HepG2 (cell line): ENCODE results near the gene DPAGT1. TPM values are rescaled to one million over a fixed set of nuclear protein-coding genes. Genes with fewer than 3 reads are reported as not detected.

ENCODE experiments used
- ARID2 ChIP-seq: sonication (generic); formaldehyde crosslinking; IDR thresholded peaks from 2 replicates; pipeline ENCODE4 v1.8.1; 2022; ENCODE audit warnings: mild to moderate bottlenecking, missing genetic modification reagents, borderline replicate concordance
- CREB1 ChIP-seq, 2 experiments: fragments of 450-650 bp in 1 of 2; IDR thresholded peaks; 2 replicates each; pipeline ENCODE4 v1.6.1; 2016 to 2017; ENCODE audit warnings: control low read depth in 1 of 2, mild to moderate bottlenecking in 1 of 2, missing compliant biosample characterization in 1 of 2, missing genetic modification characterization in 1 of 2
- GTF2F1 ChIP-seq: fragments of 150-350 bp; IDR thresholded peaks from 2 replicates; pipeline ENCODE4 v1.6.1; 2014; ENCODE audit warnings: low read length
- GTF3A ChIP-seq: sonication (generic); formaldehyde crosslinking; conservative IDR thresholded peaks from 2 replicates; pipeline ENCODE4 v1.4.0; 2020; ENCODE audit warnings: mild to moderate bottlenecking, missing genetic modification reagents
- HOXA7 ChIP-seq: sonication (generic); formaldehyde crosslinking; IDR thresholded peaks from 2 replicates; pipeline ENCODE4 v1.8.1; 2022; ENCODE audit warnings: mild to moderate bottlenecking, missing genetic modification reagents, moderate library complexity
- KLF15 ChIP-seq: sonication (generic); formaldehyde crosslinking; IDR thresholded peaks from 2 replicates; pipeline ENCODE4 v1.8.1; 2023; ENCODE audit warnings: borderline replicate concordance, mild to moderate bottlenecking, inconsistent platforms, missing genetic modification reagents, mixed read lengths
- NR1H2 ChIP-seq: sonication (generic); formaldehyde crosslinking; IDR thresholded peaks from 2 replicates; pipeline ENCODE4 v1.8.1; 2022; ENCODE audit warnings: low read depth, missing genetic modification reagents, borderline replicate concordance
- NR2F6 ChIP-seq, 2 experiments: IDR thresholded peaks; 2 replicates each; pipeline ENCODE4 v1.6.1; 2016; ENCODE audit warnings: antibody characterized with exemption in 1 of 2, mild to moderate bottlenecking in 1 of 2
- PRPF4 ChIP-seq: fragments of 200-400 bp; formaldehyde crosslinking; IDR thresholded peaks from 2 replicates; pipeline ENCODE4 v1.6.1; 2016; ENCODE audit warnings: low read length, low read depth; ENCODE audit not compliant: poor library complexity, severe bottlenecking
- RBFOX2 ChIP-seq: fragments of 200-400 bp; formaldehyde crosslinking; IDR thresholded peaks from 2 replicates; pipeline ENCODE4 v1.6.1; 2017; ENCODE audit warnings: low read depth, mild to moderate bottlenecking, low read length
- SETDB1 ChIP-seq: sonication (generic); formaldehyde crosslinking; IDR thresholded peaks from 2 replicates; pipeline ENCODE4 v1.5.1; 2020; ENCODE audit warnings: missing genetic modification reagents, mild to moderate bottlenecking, borderline replicate concordance
- SKIL ChIP-seq: sonication (generic); formaldehyde crosslinking; IDR thresholded peaks from 2 replicates; pipeline ENCODE4 v1.8.0; 2022; ENCODE audit warnings: missing genetic modification reagents, mild to moderate bottlenecking, moderate library complexity, borderline replicate concordance
- SUZ12 ChIP-seq: fragments of 150-350 bp; IDR thresholded peaks from 2 replicates; pipeline ENCODE4 v1.6.1; 2014; ENCODE audit warnings: low read depth, low read length
- TBX2 ChIP-seq: sonication (generic); formaldehyde crosslinking; IDR thresholded peaks from 2 replicates; pipeline ENCODE4 v1.5.0; 2020; ENCODE audit warnings: missing genetic modification reagents, mild to moderate bottlenecking, borderline replicate concordance
- TRAFD1 ChIP-seq: sonication (generic); formaldehyde crosslinking; IDR thresholded peaks from 2 replicates; pipeline ENCODE4 v1.5.1; 2020; ENCODE audit warnings: missing genetic modification reagents, mild to moderate bottlenecking, borderline replicate concordance
- ZBTB38 ChIP-seq: sonication (generic); formaldehyde crosslinking; IDR thresholded peaks from 2 replicates; pipeline ENCODE4 v1.5.1; 2020; ENCODE audit warnings: mild to moderate bottlenecking, missing genetic modification reagents
- ZMYM2 ChIP-seq: sonication (generic); formaldehyde crosslinking; IDR thresholded peaks from 2 replicates; pipeline ENCODE4 v1.8.0; 2022; ENCODE audit warnings: mild to moderate bottlenecking, missing genetic modification reagents
- ZNF263 ChIP-seq: sonication (generic); formaldehyde crosslinking; IDR thresholded peaks from 2 replicates; pipeline ENCODE4 v1.4.0; 2020; ENCODE audit warnings: missing genetic modification reagents
- ZNF282 ChIP-seq: fragments of 450-650 bp; IDR thresholded peaks from 2 replicates; pipeline ENCODE4 v1.6.1; 2018; ENCODE audit not compliant: partially characterized antibody
- ZNF362 ChIP-seq: sonication (generic); formaldehyde crosslinking; IDR thresholded peaks from 2 replicates; pipeline ENCODE4 v1.4.0; 2020; ENCODE audit warnings: missing genetic modification reagents, mild to moderate bottlenecking, borderline replicate concordance
- ZNF451 ChIP-seq: sonication (generic); formaldehyde crosslinking; IDR thresholded peaks from 2 replicates; pipeline ENCODE4 v1.5.0; 2020; ENCODE audit warnings: mild to moderate bottlenecking, missing genetic modification reagents
- ZNF746 ChIP-seq: sonication (generic); formaldehyde crosslinking; IDR thresholded peaks from 2 replicates; pipeline ENCODE4 v1.8.0; 2022; ENCODE audit warnings: mild to moderate bottlenecking, missing genetic modification reagents
- ZNF766 ChIP-seq: sonication (generic); formaldehyde crosslinking; IDR thresholded peaks from 2 replicates; pipeline ENCODE4 v1.5.0; 2020; ENCODE audit warnings: missing genetic modification reagents, borderline replicate concordance
- ZNF891 ChIP-seq: sonication (generic); formaldehyde crosslinking; IDR thresholded peaks from 2 replicates; pipeline ENCODE4 v1.5.0; 2020; ENCODE audit warnings: mild to moderate bottlenecking, missing genetic modification reagents
- ZSCAN12 ChIP-seq: sonication (generic); formaldehyde crosslinking; IDR thresholded peaks from 2 replicates; pipeline ENCODE4 v1.9.0; 2021; ENCODE audit warnings: mild to moderate bottlenecking, missing genetic modification reagents
- polyA plus RNA-seq, 8 experiments: library from polyadenylated mRNA; depleted of rRNA in 3 of 8; stranded (reverse) in 7 of 8; unstranded in 1 of 8; fragments of >200 nt; fragmentation: Illumina TruSeq in 4 of 8; extraction: Trizol in 4 of 8; gene quantifications; 2 replicates each; pipeline versions ENCODE4 v1.2.1 to v1.2.3, GENCODE V29; 2011 to 2016; ENCODE audit warnings: low read depth in 4 of 8, missing spikeins in 1 of 8, mixed read lengths in 1 of 8; ENCODE audit not compliant: insufficient read depth in 1 of 8
- total RNA-seq, 5 experiments: library from RNA; depleted of rRNA; stranded (reverse); fragments of >200 nt; fragmentation: Illumina TruSeq; extraction: Trizol; gene quantifications; 2 replicates each; pipeline ENCODE4 v1.2.3, GENCODE V29; 2016; ENCODE audit warnings: low read depth in 1 of 5

The DPAGT1 gene
- total and polyA plus RNA-seq, 2 of the 13 experiments (the other 11 are each of a cell fraction or from before 2014, with no cell fraction given): 37.6 to 70.7 TPM

- TF ChIP-seq NR2F6 (IDR thresholded peaks at IDR 0.05) (no peak), NR2F6 (CRISPR knock-in tag; IDR thresholded peaks at IDR 0.05) (peak; percentile 43; the same call in 1 of the 2 replicates), ZNF746 (CRISPR knock-in tag) (no peak), GTF2F1 (no peak), SKIL (no peak), ZNF263 (CRISPR knock-in tag) (0 out of 2 replicates have a peak, but pooled peaks have one; percentile 38), CREB1 (IDR thresholded peaks at IDR 0.05) (peak; percentile 62), CREB1 (CRISPR knock-in tag; IDR thresholded peaks at IDR 0.05) (peak; percentile 63; the same call in 1 of the 2 replicates), HOXA7 (CRISPR knock-in tag) (no peak), ZNF282 (no peak), TRAFD1 (CRISPR knock-in tag) (no peak), TBX2 (CRISPR knock-in tag) (peak; percentile 34; the same call in 1 of the 2 replicates), ZSCAN12 (CRISPR knock-in tag) (peak; percentile 53; the same call in 1 of the 2 replicates), ZNF451 (CRISPR knock-in tag) (0 out of 2 replicates have a peak, but pooled peaks have one; percentile 51), NR1H2 (CRISPR knock-in tag) (no peak), SUZ12 (no peak), ZNF891 (CRISPR knock-in tag) (no peak; the same call in 1 of the 2 replicates), GTF3A (CRISPR knock-in tag) (no peak), SETDB1 (CRISPR knock-in tag) (no peak), RBFOX2 (peak; percentile 90), ARID2 (CRISPR knock-in tag) (peak; percentile 66; the same call in 1 of the 2 replicates), ZBTB38 (CRISPR knock-in tag) (peak; percentile 74; the same call in 1 of the 2 replicates), ZNF766 (no peak), ZNF362 (CRISPR knock-in tag) (no peak), PRPF4 (no peak), ZMYM2 (no peak), KLF15 (no peak; the same call in 1 of the 2 replicates)
Measured at GRCh38 chr11:119121008-119121810, 19.6 kb upstream of the DPAGT1 start, which contains the start of gene HINFP (continued).
